Heart right ventricle (tissue), 16 donors: ENCODE data around the gene CGRRF1. TPM values are rescaled to one million over a fixed set of nuclear protein-coding genes. Genes with fewer than 3 reads are reported as not detected.

Experiments
- ATAC-seq, 8 donors: fragments of 200-7000 bp; cut with Tn5 transposase; one replicate each; pipeline ENCODE4 v1.9.1; 2020; ENCODE audit warnings: mild to moderate bottlenecking in 8 of 8, moderate library complexity in 8 of 8, moderate number of reproducible peaks in 1 of 8
- DNase-seq, 2 donors: peaks; one replicate each; pipeline ENCODE4 v3.0.0-alpha.2; 2020
- H3K27ac ChIP-seq, 10 donors: fragments of 200-600 bp; sonication (generic) in 2 of 10; one replicate each; pipeline versions ENCODE4 v1.5.0 to v1.8.0; 2020 to 2022; ENCODE audit warnings: mild to moderate bottlenecking in 3 of 10
- H3K27me3 ChIP-seq, 7 donors: fragments of 200-600 bp; one replicate each; pipeline ENCODE4 v1.8.0; 2021 to 2022; ENCODE audit warnings: mild to moderate bottlenecking in 2 of 7
- H3K36me3 ChIP-seq, 9 donors: fragments of 200-600 bp; sonication (generic) in 1 of 9; one replicate each; pipeline versions ENCODE4 v1.5.0 to v1.8.0; 2020 to 2022; ENCODE audit warnings: mild to moderate bottlenecking in 2 of 9
- H3K4me1 ChIP-seq, 9 donors: fragments of 200-600 bp; sonication (generic) in 1 of 9; one replicate each; pipeline versions ENCODE4 v1.5.0 to v1.8.0; 2020 to 2022; ENCODE audit warnings: mild to moderate bottlenecking in 4 of 9
- H3K4me3 ChIP-seq, 10 donors: fragments of 200-600 bp; sonication (generic) in 2 of 10; one replicate each; pipeline versions ENCODE4 v1.5.0 to v1.8.0; 2020 to 2022; ENCODE audit warnings: mild to moderate bottlenecking in 7 of 10, moderate library complexity in 2 of 10
- H3K9me3 ChIP-seq, 11 donors: fragments of 200-600 bp in 10 of 11; sonication (generic) in 2 of 11; one replicate each; pipeline versions ENCODE4 v1.5.0 to v1.8.0; 2013 to 2022; ENCODE audit warnings: mild to moderate bottlenecking in 2 of 11, control low read depth in 1 of 11, moderate library complexity in 1 of 11
- WGBS, 2 donors: extraction: QIAGEN DNeasy Blood & Tissue Kit; methylation state at CpG; one replicate each; pipeline ENCODE4 v1.1.7; 2013; ENCODE audit warnings: inconsistent platforms in 1 of 2; 5-methylcytosine and 5-hydroxymethylcytosine counted together
- intact Hi-C, 10 donors: fragments of 100-400 bp; cut with DNase I; formaldehyde crosslinking; loops; one replicate each; pipeline versions ENCODE4 v1.11.1 to v1.14.2; 2022
- polyA plus RNA-seq, 2 donors: library from polyadenylated mRNA; stranded (reverse); fragments of 200-250 nt; gene quantifications; one replicate each; pipeline ENCODE4 v1.2.3, GENCODE V29; 2013
- total RNA-seq, 10 donors: library from RNA; stranded (reverse); fragmentation: NEBNext Ultra II Directional in 3 of 10; extraction: Animal tissue kit (Norgen Biotek cat#: 25700) in 3 of 10; gene quantifications; one replicate each; pipeline versions ENCODE4 v1.2.1 to v1.2.4, GENCODE V29; 2021 to 2023
- TF ChIP-seq, protein P1 (sequence below), 9 donors: fragments of 200-600 bp; sonication (generic) in 2 of 9; IDR thresholded peaks; one replicate each; pipeline versions ENCODE4 v1.5.0 to v1.8.0; 2021 to 2022; ENCODE audit warnings: antibody characterized with exemption in 9 of 9, mild to moderate bottlenecking in 5 of 9, moderate library complexity in 1 of 9
- donor health status: Arrhythmogenic right ventricular cardiomyopathy.
- donor health status: ischemic (EF 13 %, LVEDD 7.1; RV severe dilation, severe dysfunction).
- donor health status: healthy with polysubstance abuse.
- donor health status: DM: no; HTN: yes; CAD: no.
- donor health status: DM: no; HTN: no; CAD: no.
- donor health status: ischemic (EF 25% LVEDD 6.9; RV normal size, moderate dysfunction).
- donor health status: ischemic (EF 25% LVEDD 5.7; RV mildly dilated, moderate dysfunction).
- donor health status: healthy.
- donor health status: DM: yes; HTN: yes; CAD: no.
- donor health status: Ischemic cardiomyopathy.
- donor health status: ischemic (EF 35%, LVEDD 5.7; RV mildly dilated, moderate dysfunction).
- donor health status: nonischemic (EF 11% LVEDD 7.7; RV severe dilation, severe dysfunction).
- donor health status: DM: yes; HTN: yes; CAD: no.
- donor health status: PGD.
- donor health status: ischemic (EF 29% LVEDD 5.4; RV normal size, mild dysfunction).
- donor health status: nonischemic (EF 23%, LVEDD 6.1; RV moderate dilation, normal function).

The CGRRF1 gene
- total and polyA plus RNA-seq, 12 donors, result 14.2 to 23.1 (median 17.6) TPM

DNA sequence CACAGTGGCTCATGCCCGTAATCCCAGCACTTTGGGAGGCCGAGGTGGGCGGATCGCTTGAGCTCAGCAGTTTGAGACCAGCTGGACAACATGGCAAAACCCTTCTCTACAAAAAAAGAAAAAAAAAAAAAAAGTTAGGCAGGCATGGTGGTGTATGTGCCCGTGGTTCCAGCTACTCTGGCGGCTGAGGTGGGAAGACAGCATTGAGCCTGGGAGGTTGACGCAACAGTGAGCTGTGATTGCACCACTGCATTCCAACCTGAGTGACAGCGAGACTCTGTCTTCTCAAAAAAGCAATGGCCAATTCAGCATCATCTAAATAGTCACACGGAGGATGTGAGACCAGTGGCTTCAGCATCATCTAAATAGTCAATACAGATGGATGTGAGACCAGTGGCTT is 46.8 kb downstream of the CGRRF1 start:
- DNase-seq (no peak), ATAC-seq (no peak)
- intact Hi-C loops, result no loop called here
- Histone ChIP-seq H3K27me3 (peaks cover 0 to 4% (median 0%) of the 10 kb centered on the region in 7 donors), H3K27ac (no peak overlapping the region), H3K9me3 (no peaks in the 10 kb centered on the region), H3K4me1 (peaks cover 0 to 6% (median 0%) of the 10 kb centered on the region in 9 donors), H3K4me3 (no peak overlapping the region), H3K36me3 (no peaks in the 10 kb centered on the region)
- TF ChIP-seq, protein P1, sequence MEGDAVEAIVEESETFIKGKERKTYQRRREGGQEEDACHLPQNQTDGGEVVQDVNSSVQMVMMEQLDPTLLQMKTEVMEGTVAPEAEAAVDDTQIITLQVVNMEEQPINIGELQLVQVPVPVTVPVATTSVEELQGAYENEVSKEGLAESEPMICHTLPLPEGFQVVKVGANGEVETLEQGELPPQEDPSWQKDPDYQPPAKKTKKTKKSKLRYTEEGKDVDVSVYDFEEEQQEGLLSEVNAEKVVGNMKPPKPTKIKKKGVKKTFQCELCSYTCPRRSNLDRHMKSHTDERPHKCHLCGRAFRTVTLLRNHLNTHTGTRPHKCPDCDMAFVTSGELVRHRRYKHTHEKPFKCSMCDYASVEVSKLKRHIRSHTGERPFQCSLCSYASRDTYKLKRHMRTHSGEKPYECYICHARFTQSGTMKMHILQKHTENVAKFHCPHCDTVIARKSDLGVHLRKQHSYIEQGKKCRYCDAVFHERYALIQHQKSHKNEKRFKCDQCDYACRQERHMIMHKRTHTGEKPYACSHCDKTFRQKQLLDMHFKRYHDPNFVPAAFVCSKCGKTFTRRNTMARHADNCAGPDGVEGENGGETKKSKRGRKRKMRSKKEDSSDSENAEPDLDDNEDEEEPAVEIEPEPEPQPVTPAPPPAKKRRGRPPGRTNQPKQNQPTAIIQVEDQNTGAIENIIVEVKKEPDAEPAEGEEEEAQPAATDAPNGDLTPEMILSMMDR (IDR thresholded peaks at IDR 0.05), result no peak
- 91 to 92% methylated on average over 9 of the region's 9 CpGs for WGBS, 2 donors

- intact Hi-C loops, result loop anchor here in 8 of 10 donors (2.0 to 10.0 kb wide), 7 partner anchors 210 to 335 kb away; no protein-coding TSS in a partner anchor
These were observed 52.6 kb downstream of the CGRRF1 start for GRCh38 chr14:54562334-54562733.

DNA sequence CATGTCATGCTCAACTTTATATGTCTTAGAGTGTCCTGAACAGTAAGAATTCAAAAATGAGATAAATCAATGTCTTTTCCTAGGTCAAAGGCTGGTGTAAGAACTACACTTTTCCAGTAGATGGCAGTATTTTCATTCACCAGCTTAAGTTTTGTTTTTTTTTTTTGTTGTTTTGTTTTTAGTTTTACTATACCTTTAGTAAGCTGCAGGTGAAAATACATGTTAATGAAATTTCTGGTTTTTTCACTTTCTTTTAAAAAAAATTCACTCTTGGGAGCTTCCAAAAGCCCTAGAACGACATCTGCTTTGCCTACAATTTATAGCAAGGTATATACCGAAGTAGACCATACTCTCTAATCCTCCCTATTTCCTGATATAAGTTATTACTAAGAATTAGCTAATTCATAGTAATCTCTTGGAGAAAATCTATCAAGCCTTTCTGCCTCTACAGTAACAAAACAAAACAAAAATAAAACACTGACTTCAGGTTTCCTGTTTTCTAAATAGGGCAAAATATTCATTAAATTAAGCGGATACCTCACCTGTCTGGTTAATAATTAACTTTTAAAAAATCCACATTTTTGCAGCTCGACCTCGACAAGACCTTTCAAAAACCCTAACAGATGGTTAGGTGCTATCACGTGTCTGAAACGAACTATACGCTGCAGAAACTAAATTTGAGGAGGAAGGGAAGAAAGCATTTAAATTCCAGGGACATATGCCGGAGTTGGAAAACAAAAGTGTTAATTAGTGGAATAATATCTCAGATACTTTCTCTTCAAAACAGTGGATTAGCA is 54.6 kb downstream of the CGRRF1 start:
- H3K4me3 ChIP-seq, result peak overlapping the region; percentile 54 to 92 (median 83)
- H3K27me3 ChIP-seq, result peaks cover 0 to 40% (median 0%) of the 10 kb centered on the region in 7 donors
- DNase-seq, result no peak
- no peaks in the 10 kb centered on the region for H3K9me3 ChIP-seq
- no peaks in the 10 kb centered on the region for H3K36me3 ChIP-seq
- peaks cover 0 to 32% (median 18%) of the 10 kb centered on the region in 9 donors for H3K4me1 ChIP-seq
- 10 to 11% methylated on average over 9 of the region's 9 CpGs for WGBS, 2 donors
- no peak for ATAC-seq
- TF ChIP-seq, protein P1 (IDR thresholded peaks at IDR 0.05), result peak; percentile 62 to 94 (median 86)
- intact Hi-C loops, result loop anchor here (1.0 to 10.0 kb wide), 12 partner anchors 127 to 333 kb away; no protein-coding TSS in a partner anchor
- peak overlapping the region in 9 of 10 donors; percentile 92 to 100 (median 98) for H3K27ac ChIP-seq

More at GRCh38 chr14:54562334-54562733, 52.6 kb downstream of the CGRRF1 start:
- Histone ChIP-seq H3K4me3 (no peak overlapping the region), H3K9me3 (no peaks in the 10 kb centered on the region), H3K4me1 (peaks cover 0 to 16% (median 10%) of the 10 kb centered on the region in 9 donors), H3K36me3 (no peaks in the 10 kb centered on the region), H3K27me3 (peaks cover 0 to 27% (median 0%) of the 10 kb centered on the region in 7 donors), H3K27ac (no peak overlapping the region)
- 44 to 50% methylated on average over 5 of the region's 5 CpGs for WGBS, 2 donors
- TF ChIP-seq, protein P1 (IDR thresholded peaks at IDR 0.05), result no peak
- ATAC-seq, result no peak
- no peak for DNase-seq

GRCh38 chr14:54564868-54565784 is 55.4 kb downstream of the CGRRF1 start:
- WGBS, 2 donors, result 0 to 1% methylated on average over 60 to 69 of the region's 69 CpGs
- intact Hi-C loops, result loop anchor here (1.0 to 10.0 kb wide), 17 partner anchors 57 to 332 kb away; no protein-coding TSS in a partner anchor
- no peaks in the 10 kb centered on the region for H3K36me3 ChIP-seq
- H3K4me1 ChIP-seq, result peaks cover 0 to 41% (median 26%) of the 10 kb centered on the region in 9 donors
- peak; percentile 62 to 80 for DNase-seq
- peak overlapping the region; percentile 54 to 92 (median 83) for H3K4me3 ChIP-seq
- TF ChIP-seq, protein P1 (IDR thresholded peaks at IDR 0.05), result peak in 8 of 9 donors; percentile 14 to 58 (median 37)
- ATAC-seq, result peak; percentile 26 to 76 (median 58)
- H3K27ac ChIP-seq, result peak overlapping the region; percentile 92 to 100 (median 98)
- H3K27me3 ChIP-seq, result peaks cover 0 to 42% (median 0%) of the 10 kb centered on the region in 7 donors
- H3K9me3 ChIP-seq, result no peaks in the 10 kb centered on the region
